NCI-H2171 treated with DMSO at 0.1 percent for 48 hours (cell line): Measurements from ENCODE around the gene MAPKAP1.
A peak's percentile ranks its signal among the peaks of the same experiment; 100 is the strongest.

Experiments used
- DNase-seq: peaks from one replicate; lab custom pipeline; 2025; lab: John Stamatoyannopoulos, UW

Gene MAPKAP1

DNA sequence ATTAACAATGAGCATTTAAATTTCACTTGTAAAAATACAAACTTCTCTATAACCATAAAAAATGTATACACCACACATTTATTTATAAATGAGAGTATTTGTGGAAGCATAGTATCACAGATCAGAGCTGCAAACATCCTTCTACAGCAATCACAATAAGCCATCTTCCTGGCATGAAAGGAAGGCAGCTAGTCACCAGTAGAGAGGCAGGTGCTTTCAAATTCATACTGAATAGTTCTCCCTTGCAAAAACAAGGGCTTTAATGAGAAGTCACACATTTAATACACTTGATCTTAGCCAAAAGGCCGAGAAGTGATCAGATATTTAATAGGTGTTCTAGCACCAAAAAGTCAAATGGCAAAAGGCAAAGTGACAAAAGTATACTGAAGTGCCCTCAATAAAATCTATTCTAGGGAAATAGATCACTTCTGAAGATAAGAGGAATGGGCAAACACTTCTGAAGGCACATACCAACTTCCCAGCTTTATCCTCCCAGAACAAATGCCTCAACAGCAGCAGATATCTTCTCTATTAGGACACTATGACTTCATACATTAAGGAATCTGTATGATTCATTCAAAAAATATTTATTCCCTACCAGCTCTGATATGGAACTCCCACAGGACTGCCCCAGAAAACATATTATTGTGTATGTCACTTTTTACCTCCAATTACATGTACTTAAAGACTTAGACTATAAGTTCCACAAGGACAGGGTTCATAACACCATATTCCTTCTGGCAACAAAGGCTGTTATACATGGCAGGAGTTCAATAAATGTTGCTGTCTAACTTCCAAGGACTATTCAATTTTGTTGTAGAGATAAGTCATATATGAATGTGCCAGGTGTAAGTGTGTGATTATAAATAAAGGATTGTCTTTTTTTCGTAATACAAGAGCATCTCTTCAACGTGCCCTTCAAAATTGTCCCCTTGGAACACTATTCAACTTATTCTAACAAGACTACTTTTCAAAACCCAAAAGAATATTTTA, 31.7 kb downstream of the MAPKAP1 start:
- DNase-seq: no peak

DNA sequence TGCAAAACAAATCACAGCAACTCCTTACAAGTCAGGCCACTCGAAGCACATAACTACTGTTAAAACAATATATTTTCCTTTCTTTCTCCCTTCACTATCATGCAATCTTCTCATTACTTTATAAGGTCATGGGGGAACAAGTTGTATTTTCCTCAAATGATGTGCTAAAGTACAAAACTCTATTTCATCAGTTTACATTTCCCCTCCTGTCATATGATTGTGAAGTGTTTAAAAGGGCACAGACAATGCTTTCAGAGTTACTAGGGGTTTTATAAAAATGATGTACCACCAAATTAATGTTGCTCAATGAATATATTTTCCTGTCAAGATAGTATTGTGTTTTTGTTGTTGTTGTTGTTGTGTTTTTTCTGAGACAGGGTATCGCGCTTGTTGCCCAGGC, 34.1 kb downstream of the MAPKAP1 start:
- no peak for DNase-seq

DNA sequence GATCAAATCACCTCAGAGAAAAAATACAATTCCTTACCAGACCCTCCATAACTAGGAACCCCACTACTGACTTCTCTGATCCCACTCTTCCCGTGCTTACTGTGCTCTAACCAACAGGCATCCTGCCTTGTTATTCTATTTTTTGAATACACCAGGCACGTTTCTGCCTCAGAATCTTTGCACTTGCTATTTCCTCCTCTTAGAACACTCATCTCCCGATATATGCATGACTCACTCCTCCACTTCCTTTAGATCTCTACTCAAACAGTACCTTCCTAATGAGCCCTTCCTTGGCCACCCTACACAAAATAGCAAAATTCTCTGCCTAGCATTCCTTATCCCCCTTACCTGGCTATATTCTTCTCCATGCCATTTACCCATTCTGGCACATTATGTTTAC, 43.9 kb downstream of the MAPKAP1 start:
- no peak for DNase-seq

DNA sequence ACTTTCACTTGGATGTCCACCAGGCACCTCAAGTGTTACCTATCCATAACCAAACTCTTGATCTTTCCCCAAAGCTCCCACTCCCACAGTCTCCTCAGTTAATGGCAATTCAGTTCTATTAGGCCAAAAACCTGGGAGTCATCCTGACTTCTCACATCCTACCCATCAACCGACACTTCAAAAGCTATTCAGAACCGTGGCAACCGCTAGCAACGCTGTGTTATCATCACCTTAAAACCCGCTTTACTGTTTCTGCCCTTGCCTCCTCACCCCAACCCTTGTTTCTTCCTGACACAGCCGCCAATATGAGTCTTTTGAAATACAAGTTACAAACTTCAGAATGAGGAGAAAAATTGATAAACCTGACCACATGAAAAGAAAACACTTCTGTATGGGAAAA, 46.5 kb downstream of the MAPKAP1 start:
- DNase-seq: no peak

DNA sequence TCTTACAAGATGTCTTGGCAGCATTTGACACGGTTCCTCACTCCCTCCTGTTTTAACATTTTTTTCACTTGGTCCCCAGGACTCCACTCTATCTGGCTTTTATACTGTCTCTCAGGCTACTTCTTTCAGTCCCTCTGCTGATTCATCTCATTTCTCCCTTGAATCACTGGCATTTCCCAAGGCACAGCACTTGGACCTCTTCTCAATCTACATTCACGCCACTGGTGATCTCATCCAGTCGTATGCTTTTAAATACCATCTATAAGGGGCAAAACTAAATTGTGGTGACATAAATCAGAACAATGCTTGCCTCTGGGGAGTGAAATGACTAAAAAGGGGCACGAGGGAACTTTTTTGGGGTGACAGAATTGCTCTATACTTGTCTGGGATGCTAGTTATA, 47.1 kb downstream of the MAPKAP1 start:
- no peak for DNase-seq

DNA sequence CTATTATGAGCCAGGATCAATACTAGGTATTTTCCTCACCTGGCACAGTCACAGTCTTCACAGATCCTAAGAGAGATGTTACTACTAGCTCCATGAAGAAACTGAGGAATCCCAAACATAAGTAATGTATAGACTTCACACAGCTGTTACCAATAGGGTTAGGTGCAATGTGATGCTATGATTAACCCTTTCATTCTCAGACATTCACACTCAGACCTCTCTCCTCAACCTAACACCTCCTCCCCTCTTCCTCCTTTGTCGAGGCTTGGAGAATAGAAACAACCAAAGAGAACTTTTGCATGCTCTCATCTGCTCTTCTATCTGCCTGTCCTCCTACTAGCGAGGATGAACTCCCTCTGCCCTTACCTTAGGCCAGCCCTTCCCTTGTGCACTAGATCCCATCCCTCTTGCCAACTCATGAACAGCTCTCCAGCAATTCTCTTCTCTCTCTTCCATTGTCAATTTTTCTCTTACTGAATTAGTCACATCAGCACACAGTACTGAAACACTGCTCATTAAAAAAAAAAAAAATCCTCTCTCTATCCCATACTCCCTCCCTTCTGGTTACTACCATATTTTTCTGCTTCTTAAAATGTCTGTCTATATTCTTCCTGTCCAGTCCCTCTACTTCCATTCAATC, 47.7 kb downstream of the MAPKAP1 start:
- no peak for DNase-seq

DNA sequence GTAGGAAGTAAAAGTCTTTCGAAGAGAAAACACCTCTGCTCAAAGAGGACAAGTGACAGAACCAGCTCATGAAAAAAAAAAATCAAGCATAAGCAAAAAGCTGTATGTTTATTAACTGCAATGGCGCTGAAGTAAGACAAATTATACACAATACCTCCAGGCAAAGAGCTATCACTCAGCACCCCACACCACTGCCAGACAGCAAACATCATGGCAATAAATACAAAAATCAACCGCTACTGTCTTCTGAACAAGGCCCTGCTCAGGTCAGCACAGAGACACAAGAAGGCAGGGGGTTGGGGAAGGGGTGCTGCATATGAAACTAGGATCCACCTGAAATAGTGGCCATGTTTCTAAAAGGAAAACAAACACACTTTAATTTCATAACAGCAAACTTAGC, 50.4 kb downstream of the MAPKAP1 start:
- DNase-seq: no peak

DNA sequence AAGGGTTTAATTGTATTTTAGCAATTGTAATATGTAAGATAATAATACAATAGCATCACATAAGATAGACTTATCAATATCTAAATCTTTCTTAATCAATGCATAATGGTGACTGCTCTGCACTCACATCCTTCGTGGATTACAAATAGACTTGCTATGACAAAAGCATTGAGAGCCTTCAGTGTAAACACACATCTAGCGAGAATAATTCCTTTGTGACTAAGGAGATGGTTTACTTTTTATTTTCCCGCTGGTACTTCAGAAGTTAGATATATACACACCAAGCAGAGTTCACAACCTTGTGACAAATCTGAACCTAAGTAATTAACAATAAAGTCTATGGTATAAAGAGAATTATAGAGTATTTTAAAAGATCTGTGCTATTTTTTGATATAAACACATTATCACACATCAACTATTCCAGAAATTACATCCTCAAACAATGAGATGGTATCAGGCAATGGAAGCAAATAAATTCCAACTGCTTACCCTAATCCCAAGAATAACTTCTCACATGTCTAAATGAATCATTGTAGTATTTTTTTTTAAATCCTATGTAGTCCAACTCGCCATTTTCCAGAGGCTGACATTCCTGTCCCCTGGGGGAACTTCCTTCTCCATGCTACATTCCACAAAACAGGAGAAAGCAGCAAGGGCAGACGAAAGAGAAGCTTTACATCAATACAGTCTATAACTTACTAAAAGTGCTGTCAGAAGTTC, 51.2 kb downstream of the MAPKAP1 start:
- no peak for DNase-seq

DNA sequence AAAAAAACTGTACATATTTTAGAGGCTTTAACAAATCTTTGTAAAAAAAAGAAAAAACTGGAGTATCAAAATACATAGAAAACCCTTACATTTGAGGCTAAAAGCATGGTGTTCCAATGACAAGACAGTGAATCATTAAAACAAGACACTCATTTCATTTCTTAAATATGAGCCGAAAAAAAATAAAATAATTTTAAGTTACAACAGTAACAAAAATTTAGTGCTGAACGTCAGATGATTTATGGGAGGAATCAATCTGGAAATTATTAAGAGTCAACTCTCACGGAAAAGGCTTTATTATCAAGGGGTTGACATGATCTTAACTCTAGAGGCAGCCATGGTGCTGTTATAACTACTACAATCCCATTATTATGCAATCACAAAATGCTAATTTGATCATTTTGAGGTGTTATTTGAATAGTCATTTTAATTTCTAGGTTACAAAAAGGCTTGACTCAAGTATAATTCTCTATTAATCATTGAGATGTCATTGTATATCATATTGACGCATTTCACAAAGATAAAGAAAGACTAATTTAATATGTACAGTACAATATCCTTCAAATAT, 51.9 kb downstream of the MAPKAP1 start:
- DNase-seq: no peak

DNA sequence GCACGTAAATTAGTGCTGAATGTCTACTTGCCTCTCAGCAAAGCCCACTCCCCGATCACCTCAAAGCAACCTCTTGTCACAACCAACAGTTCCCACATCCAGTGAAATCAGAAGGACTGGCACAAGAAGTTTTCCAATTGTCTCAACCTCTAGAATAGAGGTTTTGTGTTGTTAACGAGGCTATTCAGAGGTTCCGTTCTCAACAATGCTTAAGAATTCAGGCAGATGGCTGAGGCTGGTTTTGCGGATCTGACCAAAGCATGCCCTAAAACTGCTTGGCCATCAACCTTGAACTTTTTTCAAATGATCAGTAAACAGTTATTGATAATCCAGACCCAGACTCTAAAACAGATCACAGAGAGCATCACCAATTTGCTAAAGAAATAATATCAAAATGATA, 52.9 kb downstream of the MAPKAP1 start:
- DNase-seq: no peak

DNA sequence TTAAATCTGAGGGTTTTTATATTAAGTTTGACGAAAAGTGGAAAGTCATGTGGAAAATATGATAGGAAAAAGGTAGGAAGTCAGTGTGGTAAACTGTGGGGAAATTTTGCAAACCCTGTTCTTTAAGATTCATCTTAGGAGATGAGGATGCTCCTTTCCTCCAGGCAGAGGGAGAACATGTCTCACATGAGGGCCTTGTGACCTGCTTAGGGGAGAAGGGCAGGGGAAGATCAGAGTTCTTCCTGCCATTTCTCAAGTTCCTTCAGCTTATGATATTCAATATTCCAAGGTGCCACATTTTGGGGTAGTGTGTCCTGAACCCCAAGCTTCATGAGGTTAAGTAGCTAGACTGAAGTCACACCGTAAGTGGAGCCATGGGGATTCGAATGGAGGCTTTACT, 53.7 kb downstream of the MAPKAP1 start:
- no peak for DNase-seq

DNA sequence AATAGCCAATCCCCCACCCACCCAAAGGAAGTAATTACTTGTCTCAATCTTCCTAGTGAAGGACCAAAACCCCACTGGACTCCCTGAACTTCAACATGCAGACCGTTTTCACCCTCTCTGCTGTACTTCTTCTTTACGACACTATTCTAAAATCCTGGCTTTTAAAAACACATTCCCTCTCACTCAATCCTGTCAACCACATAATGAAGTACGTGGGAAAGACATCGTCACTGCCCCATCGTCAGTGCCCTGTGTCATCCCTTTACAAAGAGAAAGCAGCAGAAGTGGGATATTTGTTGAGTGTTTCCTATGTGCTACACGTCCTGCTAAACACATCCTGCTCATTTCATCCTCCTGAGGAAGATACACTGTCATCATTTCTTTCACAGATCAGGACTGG, 54.2 kb downstream of the MAPKAP1 start:
- DNase-seq: no peak

DNA sequence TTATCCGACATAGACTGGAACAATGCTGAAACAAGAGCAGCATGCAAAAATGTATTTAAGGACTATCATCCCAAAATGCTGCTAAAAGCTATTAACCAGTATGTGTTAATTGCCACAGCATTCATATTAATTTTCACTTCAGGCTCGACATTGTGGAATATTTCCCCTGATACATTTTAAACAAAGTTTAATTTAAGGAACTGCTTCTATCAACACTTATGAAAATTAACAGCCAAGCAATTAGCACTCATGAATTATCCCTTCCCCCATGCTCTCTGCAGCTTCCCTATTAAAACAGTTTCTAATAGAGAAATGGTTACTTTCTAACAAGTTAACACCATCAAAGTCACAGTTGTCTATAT, 54.8 kb downstream of the MAPKAP1 start:
- no peak for DNase-seq

DNA sequence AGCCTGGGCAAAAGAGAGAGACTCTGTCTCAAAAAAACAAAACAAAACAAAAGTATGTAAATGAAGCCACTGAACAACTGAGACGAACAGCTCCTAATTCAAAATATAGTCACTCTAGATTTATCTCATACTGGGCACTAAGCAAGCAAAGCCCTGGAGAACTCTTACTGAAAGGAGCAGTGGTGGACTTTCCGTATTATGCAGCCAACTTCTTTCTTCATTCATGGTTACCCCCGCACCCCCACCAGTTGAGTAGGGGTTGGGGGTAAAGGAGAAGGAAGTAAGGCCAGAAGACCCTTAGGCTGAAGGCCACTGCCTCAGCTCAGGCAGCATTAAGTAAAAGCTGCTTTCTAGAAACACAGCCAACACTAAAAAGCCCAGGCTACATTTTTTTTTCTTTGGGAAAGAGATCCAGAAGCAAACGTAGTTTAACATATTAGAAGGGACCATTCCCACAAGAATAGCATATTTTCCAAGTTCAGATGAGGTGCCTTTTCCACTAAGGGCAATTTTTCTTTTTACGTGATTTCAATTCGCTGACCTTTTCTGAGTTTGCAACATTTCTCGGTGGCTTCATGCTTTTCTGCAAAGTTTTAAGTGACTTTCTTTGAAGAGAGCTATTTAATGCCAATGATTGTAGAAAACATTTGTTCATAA, 55.3 kb downstream of the MAPKAP1 start:
- no peak for DNase-seq

DNA sequence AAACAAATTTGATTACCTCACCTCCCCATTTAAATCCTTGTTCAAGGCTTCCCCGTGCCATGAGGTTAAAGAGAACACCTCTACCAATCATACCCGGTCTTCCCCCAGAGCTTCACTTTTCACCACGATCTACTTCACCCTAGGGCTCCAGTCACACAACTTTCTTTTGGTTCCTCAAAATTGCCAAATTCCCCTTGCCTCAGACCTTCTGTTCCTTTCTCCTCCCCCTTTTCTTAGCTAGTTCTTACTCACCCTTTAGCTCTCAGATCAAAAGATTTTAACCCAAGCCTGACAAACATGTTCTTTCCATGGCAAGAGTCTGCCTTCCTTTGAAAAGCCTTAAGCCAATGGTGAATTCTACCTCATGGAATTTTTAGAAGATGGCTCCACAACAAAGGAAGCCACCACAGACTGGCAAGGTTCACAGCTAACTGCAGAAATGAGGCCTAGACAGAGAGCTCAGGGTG, 56.7 kb downstream of the MAPKAP1 start:
- no peak for DNase-seq

DNA sequence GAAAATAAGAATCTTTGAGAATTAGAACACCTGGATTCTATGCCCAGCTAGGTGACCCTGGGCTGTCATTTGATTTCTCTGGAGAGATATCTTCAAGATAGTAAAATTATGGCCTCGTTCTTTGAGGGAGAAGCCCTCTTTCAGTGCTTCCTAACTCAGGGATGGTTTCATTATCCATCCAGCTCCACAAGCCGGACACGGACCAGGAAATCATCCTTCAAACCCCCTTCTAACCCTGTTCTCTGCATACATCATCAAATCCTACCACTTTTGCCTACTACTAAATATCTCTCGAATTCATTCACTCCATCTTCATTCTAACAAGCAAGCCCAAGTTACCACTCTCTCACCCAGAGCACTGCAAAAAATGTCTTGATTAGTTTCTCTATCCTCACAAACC, 57.2 kb downstream of the MAPKAP1 start:
- no peak for DNase-seq

DNA sequence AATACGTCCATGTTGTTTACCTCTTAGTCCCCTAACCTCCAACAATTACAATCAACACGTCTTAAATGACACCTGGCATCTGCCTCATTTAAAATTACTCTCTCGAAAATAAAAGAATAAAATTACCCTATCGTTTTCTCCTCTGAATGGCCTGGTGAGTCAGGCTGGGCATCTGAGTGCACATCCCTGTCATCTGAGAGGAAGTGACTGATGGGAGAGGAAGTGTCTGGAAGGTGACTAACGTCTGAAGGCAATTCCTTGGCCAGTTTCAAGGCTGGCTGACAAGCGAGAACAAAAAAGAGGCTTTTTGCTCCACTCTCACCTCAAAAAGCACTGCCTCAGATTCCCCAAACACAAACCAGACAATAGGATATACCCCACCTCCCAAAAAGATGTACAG, 57.7 kb downstream of the MAPKAP1 start:
- peak; percentile 24 for DNase-seq

DNA sequence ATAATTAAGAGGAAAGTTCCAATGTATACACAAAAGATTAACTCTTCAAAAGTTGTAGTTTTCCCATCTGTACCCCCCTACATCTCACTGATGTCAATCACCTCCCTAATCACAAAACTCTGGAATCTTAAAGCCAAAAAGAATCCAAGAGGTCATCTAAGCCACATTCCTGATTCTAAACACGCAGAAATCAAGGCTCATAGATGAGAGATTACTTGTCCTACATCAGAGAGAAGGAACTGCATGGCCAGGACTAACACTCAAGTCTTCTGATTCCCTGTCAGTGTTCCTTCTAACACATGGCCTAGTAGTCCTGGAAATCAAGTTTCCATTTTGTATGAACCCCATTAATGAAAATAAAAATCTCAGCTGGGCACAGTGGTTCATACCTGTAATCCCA, 58.7 kb downstream of the MAPKAP1 start:
- DNase-seq: no peak

DNA sequence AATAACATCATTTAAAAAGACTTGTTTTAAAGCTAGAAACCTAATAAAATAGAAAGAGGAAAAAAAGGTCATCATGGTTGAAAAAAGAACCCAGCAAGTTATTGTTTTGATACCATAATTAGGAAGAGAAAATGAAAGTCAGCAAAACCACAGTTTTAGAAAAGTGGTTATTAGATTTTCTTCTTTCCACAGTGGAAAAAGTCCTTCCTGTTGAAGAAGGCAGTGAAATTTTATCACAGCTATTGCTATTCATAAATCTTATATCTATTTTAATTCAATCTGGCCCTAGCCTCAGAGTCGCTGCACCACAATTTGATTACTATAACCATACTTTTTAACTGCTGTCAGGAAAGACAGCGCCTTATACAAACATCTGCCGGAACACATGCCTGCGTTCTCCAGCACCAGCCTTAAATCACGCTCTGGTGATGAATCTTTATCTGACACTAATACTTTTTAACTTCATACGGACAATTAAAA, 60.3 kb downstream of the MAPKAP1 start:
- DNase-seq: no peak

DNA sequence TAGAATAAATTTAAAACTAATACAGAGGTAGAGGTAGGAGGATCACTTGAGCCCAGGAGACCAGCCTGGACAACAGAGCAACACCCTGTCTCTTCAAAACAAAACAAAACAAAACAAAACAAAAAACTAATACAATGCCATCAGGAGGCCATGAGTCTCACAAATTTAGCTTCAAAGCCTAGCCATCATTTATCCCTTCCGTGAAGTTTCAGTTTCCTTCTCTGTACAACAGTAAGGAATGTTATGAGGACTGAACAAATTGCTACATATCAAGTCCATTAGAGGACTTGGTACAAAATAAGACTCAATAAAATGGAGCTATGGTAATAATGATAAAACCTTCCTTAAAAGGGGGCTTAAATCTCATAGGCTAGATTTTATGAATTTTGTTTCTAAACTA, 60.8 kb downstream of the MAPKAP1 start:
- no peak for DNase-seq

DNA sequence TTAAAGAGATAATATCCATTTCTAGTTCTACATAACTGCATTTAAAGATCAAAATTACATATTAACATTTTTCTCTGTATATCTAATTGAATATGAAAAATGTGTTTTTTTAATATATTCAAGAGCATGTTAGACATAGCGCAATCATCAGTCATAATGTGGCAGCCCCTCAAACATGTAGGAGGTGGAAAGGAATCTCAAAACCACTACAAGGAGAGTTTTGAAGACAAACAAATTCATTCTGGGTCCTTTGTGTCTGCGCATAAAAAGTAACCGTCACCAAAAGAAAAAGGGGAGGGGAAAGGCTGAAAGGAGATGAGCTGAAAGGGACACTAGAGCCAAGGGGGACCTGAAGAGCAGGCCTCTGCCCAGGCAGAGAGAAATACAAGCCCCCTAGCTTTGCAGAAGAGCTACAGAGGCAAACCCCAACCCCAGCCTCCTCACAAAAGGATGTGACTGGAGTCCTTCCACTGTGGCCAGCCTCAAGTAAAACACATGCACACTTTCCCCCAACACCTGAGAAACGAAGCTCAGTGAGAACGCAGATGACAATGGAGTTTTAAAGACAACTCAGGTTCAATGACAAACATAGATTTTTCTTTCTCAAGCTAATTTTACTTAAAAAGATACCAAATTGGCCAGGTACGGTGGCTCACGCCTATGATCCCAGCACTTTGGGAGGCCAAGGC, 62.0 kb downstream of the MAPKAP1 start:
- no peak for DNase-seq
